ENCODE measurements around the gene MGAT4C.
"Not testable (repeated sequence)": the region's sequence is repeated elsewhere in the genome, so short reads cannot be mapped to it uniquely, and the experiment has no call there.

Gene MGAT4C

GRCh38 chr12:86091681-86092080 lies 164.5 kb downstream of the MGAT4C start:
- Histone ChIP-seq H3K4me3 (no peak overlapping the region), H3K9ac (ENCODE audit: insufficient read length) (no peak overlapping the region), H3K36me3 (ENCODE audit: insufficient read depth, low read length) (no peaks in the 10 kb centered on the region), H3K27ac (no peak overlapping the region), H3K9me3 (ENCODE audit: low read depth, low read length) (no peaks in the 10 kb centered on the region)
- DNase-seq (ENCODE audit: low read depth, low spot score), result no peak
- TF ChIP-seq EZH2 (IDR thresholded peaks at IDR 0.05) (no peak), POLR2AphosphoS5 (IDR thresholded peaks at IDR 0.05; ENCODE audit: borderline replicate concordance, low read depth, low read length) (no peak), FOXP2 (optimal IDR thresholded peaks at IDR 0.05; ENCODE audit: control extremely low read depth, extremely low read length, insufficient read depth) (no peak)

GRCh38 chr12:86081843-86082242 lies 174.3 kb downstream of the MGAT4C start:
- Histone ChIP-seq H3K27ac (no peak overlapping the region; the same call in 1 of the 2 replicates), H3K9me3 (ENCODE audit: low read depth, low read length) (no peaks in the 10 kb centered on the region), H3K9ac (ENCODE audit: insufficient read length) (no peak overlapping the region), H3K36me3 (ENCODE audit: insufficient read depth, low read length) (no peaks in the 10 kb centered on the region), H3K4me3 (no peak overlapping the region)
- no peak for TF ChIP-seq POLR2AphosphoS5 (IDR thresholded peaks at IDR 0.05; ENCODE audit: borderline replicate concordance, low read depth, low read length)
- no peak for DNase-seq (ENCODE audit: low read depth, low spot score)

GRCh38 chr12:86059052-86059451 lies 197.1 kb downstream of the MGAT4C start:
- not testable (repeated sequence) for DNase-seq (ENCODE audit: low read depth, low spot score); H3K4me3 ChIP-seq; H3K27ac ChIP-seq; H3K36me3 ChIP-seq (ENCODE audit: insufficient read depth, low read length); H3K9ac ChIP-seq (ENCODE audit: insufficient read length); H3K9me3 ChIP-seq (ENCODE audit: low read depth, low read length)

- Histone ChIP-seq H3K9me3 (ENCODE audit: low read depth, low read length) (no peaks in the 10 kb centered on the region), H3K4me3 (no peak overlapping the region), H3K9ac (ENCODE audit: insufficient read length) (no peak overlapping the region), H3K36me3 (ENCODE audit: insufficient read depth, low read length) (no peaks in the 10 kb centered on the region), H3K27ac (no peak overlapping the region)
- no peak for TF ChIP-seq FOXP2 (optimal IDR thresholded peaks at IDR 0.05; ENCODE audit: control extremely low read depth, extremely low read length, insufficient read depth)
- TF ChIP-seq EZH2 (IDR thresholded peaks at IDR 0.05), result no peak
- no peak for TF ChIP-seq POLR2AphosphoS5 (IDR thresholded peaks at IDR 0.05; ENCODE audit: borderline replicate concordance, low read depth, low read length)
- DNase-seq (ENCODE audit: low read depth, low spot score), result no peak
These were observed 198.9 kb downstream of the MGAT4C start for GRCh38 chr12:86057092-86057845.

GRCh38 chr12:86052921-86053320 lies 203.3 kb downstream of the MGAT4C start:
- no peaks in the 10 kb centered on the region for H3K36me3 ChIP-seq (ENCODE audit: insufficient read depth, low read length)
- no peak overlapping the region for H3K4me3 ChIP-seq
- no peaks in the 10 kb centered on the region for H3K9me3 ChIP-seq (ENCODE audit: low read depth, low read length)
- H3K9ac ChIP-seq (ENCODE audit: insufficient read length), result no peak overlapping the region
- no peak overlapping the region for H3K27ac ChIP-seq
- TF ChIP-seq POLR2AphosphoS5 (IDR thresholded peaks at IDR 0.05; ENCODE audit: borderline replicate concordance, low read depth, low read length), result no peak
- TF ChIP-seq FOXP2 (optimal IDR thresholded peaks at IDR 0.05; ENCODE audit: control extremely low read depth, extremely low read length, insufficient read depth), result no peak
- no peak for TF ChIP-seq EZH2 (IDR thresholded peaks at IDR 0.05)
- DNase-seq (ENCODE audit: low read depth, low spot score), result no peak

- no peak for TF ChIP-seq EZH2 (IDR thresholded peaks at IDR 0.05)
- no peak for TF ChIP-seq POLR2AphosphoS5 (IDR thresholded peaks at IDR 0.05; ENCODE audit: borderline replicate concordance, low read depth, low read length)
- no peak for TF ChIP-seq FOXP2 (optimal IDR thresholded peaks at IDR 0.05; ENCODE audit: control extremely low read depth, extremely low read length, insufficient read depth)
- Histone ChIP-seq H3K9ac (ENCODE audit: insufficient read length) (no peak overlapping the region), H3K9me3 (ENCODE audit: low read depth, low read length) (no peaks in the 10 kb centered on the region), H3K36me3 (ENCODE audit: insufficient read depth, low read length) (no peaks in the 10 kb centered on the region), H3K27ac (no peak overlapping the region), H3K4me3 (no peak overlapping the region)
- DNase-seq (ENCODE audit: low read depth, low spot score), result no peak
These were observed 206.2 kb downstream of the MGAT4C start for GRCh38 chr12:86050010-86050409.

- TF ChIP-seq EZH2 (IDR thresholded peaks at IDR 0.05), result no peak
- TF ChIP-seq FOXP2 (optimal IDR thresholded peaks at IDR 0.05; ENCODE audit: control extremely low read depth, extremely low read length, insufficient read depth), result no peak
- TF ChIP-seq POLR2AphosphoS5 (IDR thresholded peaks at IDR 0.05; ENCODE audit: borderline replicate concordance, low read depth, low read length), result no peak
These were observed 211.8 kb downstream of the MGAT4C start for GRCh38 chr12:86044396-86044795.

GRCh38 chr12:86042062-86042461 lies 214.1 kb downstream of the MGAT4C start:
- H3K27ac ChIP-seq, result no peak overlapping the region
- H3K9ac ChIP-seq (ENCODE audit: insufficient read length), result no peak overlapping the region
- no peaks in the 10 kb centered on the region; the same call in 1 of the 2 replicates for H3K9me3 ChIP-seq (ENCODE audit: low read depth, low read length)
- no peak for DNase-seq (ENCODE audit: low read depth, low spot score)
- H3K4me3 ChIP-seq, result no peak overlapping the region
- no peaks in the 10 kb centered on the region for H3K36me3 ChIP-seq (ENCODE audit: insufficient read depth, low read length)
- no peak for TF ChIP-seq FOXP2 (optimal IDR thresholded peaks at IDR 0.05; ENCODE audit: control extremely low read depth, extremely low read length, insufficient read depth)
- no peak for TF ChIP-seq EZH2 (IDR thresholded peaks at IDR 0.05)
- TF ChIP-seq POLR2AphosphoS5 (IDR thresholded peaks at IDR 0.05; ENCODE audit: borderline replicate concordance, low read depth, low read length), result no peak

More at GRCh38 chr12:86044396-86044795, 211.8 kb downstream of the MGAT4C start:
- Histone ChIP-seq H3K27ac (no peak overlapping the region), H3K36me3 (ENCODE audit: insufficient read depth, low read length) (no peaks in the 10 kb centered on the region), H3K4me3 (no peak overlapping the region), H3K9ac (ENCODE audit: insufficient read length) (no peak overlapping the region), H3K9me3 (ENCODE audit: low read depth, low read length) (no peaks in the 10 kb centered on the region; the same call in 1 of the 2 replicates)
- DNase-seq (ENCODE audit: low read depth, low spot score), result no peak

GRCh38 chr12:86018361-86018760 lies 237.8 kb downstream of the MGAT4C start:
- Histone ChIP-seq H3K9ac (ENCODE audit: insufficient read length) (peak overlapping the region; percentile 47), H3K36me3 (ENCODE audit: insufficient read depth, low read length) (no peaks in the 10 kb centered on the region)

More at GRCh38 chr12:86018361-86018760, 237.8 kb downstream of the MGAT4C start:
- peak overlapping the region; percentile 89 for H3K27ac ChIP-seq
- no peaks in the 10 kb centered on the region for H3K9me3 ChIP-seq (ENCODE audit: low read depth, low read length)
- TF ChIP-seq EZH2 (IDR thresholded peaks at IDR 0.05) (no peak), FOXP2 (optimal IDR thresholded peaks at IDR 0.05; ENCODE audit: control extremely low read depth, extremely low read length, insufficient read depth) (no peak), POLR2AphosphoS5 (IDR thresholded peaks at IDR 0.05; ENCODE audit: borderline replicate concordance, low read depth, low read length) (peak; percentile 28; the same call in 1 of the 2 replicates)
- peak overlapping the region; percentile 71 for H3K4me3 ChIP-seq
- DNase-seq (ENCODE audit: low read depth, low spot score), result peak; percentile 82
